ENCODE measurements around the gene ADD2. TPM values are rescaled to one million over a fixed set of nuclear protein-coding genes. Genes with fewer than 3 reads are reported as not detected.
A peak's percentile ranks its signal among the peaks of the same experiment; 100 is the strongest.

ADD2 gene
- total and polyA plus RNA-seq, 4 donors = 0.08 to 156 (median 0.16) TPM; not detected in 1

GRCh38 chr2:70705160-70705850, 62.7 kb downstream of the ADD2 start:
- TF ChIP-seq RAD21 (IDR thresholded peaks at IDR 0.05) (no peak), JUND (IDR thresholded peaks at IDR 0.05) (no peak), ATF3 (IDR thresholded peaks at IDR 0.05) (no peak), HNF4A (conservative IDR thresholded peaks at IDR 0.05) (no peak), SP1 (IDR thresholded peaks at IDR 0.05) (no peak), EGR1 (IDR thresholded peaks at IDR 0.05; ENCODE audit: low read depth in 2 of 2) (no peak), FOXA1 (IDR thresholded peaks at IDR 0.05) (no peak), YY1 (IDR thresholded peaks at IDR 0.05) (no peak), REST (IDR thresholded peaks at IDR 0.05) (no peak), TAF1 (conservative IDR thresholded peaks at IDR 0.05) (no peak), ZBTB33 (IDR thresholded peaks at IDR 0.05) (no peak), GABPA (IDR thresholded peaks at IDR 0.05 in 1 of 2, conservative IDR thresholded peaks at IDR 0.05 in 1 of 2) (no peak), RXRA (IDR thresholded peaks at IDR 0.05) (no peak), HNF4G (IDR thresholded peaks at IDR 0.05) (no peak), FOXA2 (IDR thresholded peaks at IDR 0.05) (no peak), MAX (IDR thresholded peaks at IDR 0.05) (no peak), NR2F2 (IDR thresholded peaks at IDR 0.05) (no peak)
- TF ChIP-seq, protein P1, sequence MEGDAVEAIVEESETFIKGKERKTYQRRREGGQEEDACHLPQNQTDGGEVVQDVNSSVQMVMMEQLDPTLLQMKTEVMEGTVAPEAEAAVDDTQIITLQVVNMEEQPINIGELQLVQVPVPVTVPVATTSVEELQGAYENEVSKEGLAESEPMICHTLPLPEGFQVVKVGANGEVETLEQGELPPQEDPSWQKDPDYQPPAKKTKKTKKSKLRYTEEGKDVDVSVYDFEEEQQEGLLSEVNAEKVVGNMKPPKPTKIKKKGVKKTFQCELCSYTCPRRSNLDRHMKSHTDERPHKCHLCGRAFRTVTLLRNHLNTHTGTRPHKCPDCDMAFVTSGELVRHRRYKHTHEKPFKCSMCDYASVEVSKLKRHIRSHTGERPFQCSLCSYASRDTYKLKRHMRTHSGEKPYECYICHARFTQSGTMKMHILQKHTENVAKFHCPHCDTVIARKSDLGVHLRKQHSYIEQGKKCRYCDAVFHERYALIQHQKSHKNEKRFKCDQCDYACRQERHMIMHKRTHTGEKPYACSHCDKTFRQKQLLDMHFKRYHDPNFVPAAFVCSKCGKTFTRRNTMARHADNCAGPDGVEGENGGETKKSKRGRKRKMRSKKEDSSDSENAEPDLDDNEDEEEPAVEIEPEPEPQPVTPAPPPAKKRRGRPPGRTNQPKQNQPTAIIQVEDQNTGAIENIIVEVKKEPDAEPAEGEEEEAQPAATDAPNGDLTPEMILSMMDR (IDR thresholded peaks at IDR 0.05; ENCODE audit: low read depth, low read length, missing input control) = no peak
- Histone ChIP-seq H3K36me3 (ENCODE audit: control insufficient read depth in 4 of 4, insufficient read depth in 3 of 4, low read depth in 1 of 4, low read length in 3 of 4) (no peaks in the 10 kb centered on the region), H3K4me3 (ENCODE audit: low read depth in 1 of 3, low read length in 3 of 3) (no peak overlapping the region), H3K27ac (ENCODE audit: low read depth in 1 of 2, low read length in 2 of 2) (no peak overlapping the region), H3K9me3 (ENCODE audit: control insufficient read depth in 4 of 4, low read length in 3 of 4) (no peaks in the 10 kb centered on the region), H3K4me1 (ENCODE audit: control insufficient read depth in 4 of 4, insufficient read depth in 4 of 4, low read length in 3 of 4) (no peaks in the 10 kb centered on the region), H3K9ac (ENCODE audit: low read depth in 1 of 2, low read length in 2 of 2) (no peak overlapping the region), H3K27me3 (ENCODE audit: control insufficient read depth in 4 of 4, insufficient read depth in 4 of 4, low read length in 3 of 4) (no peaks in the 10 kb centered on the region)
- DNase-seq (ENCODE audit: low spot score) = peak; percentile 29
- WGBS = 76% methylated on average over 8 of the region's 8 CpGs

Measured in liver (tissue), 9 donors.